Measurements from ENCODE around the gene PRKD1.

DNA sequence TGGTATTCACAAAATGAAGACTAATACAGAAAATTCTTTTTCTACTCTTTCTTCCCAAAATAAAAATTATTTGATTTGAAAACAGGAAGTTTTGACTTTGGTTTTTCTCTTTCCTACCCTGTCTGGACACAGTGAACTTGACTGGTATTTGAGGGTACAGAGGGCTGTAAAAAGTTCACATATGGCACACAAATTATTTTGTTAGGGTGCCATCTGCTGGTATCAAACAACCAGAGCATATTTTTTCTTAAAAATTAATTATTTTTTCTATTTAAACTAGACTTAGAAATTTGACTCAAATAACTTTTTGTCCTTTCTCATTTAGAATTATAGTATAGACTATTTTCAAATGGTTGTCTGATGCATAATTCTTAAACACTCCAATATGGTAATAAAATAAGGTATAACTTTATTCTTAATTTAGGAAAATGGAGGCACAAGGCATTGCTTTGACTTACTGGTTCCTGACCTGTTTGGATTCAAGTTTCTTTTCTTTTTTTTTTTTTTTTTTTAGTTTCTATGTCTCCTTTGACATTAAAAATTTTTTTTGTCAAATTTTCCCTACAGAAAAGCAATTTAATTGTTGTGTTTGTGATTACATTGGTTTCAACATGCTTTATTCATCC is 390.6 kb downstream of the PRKD1 start:
- TF ChIP-seq RAD21 (CRISPR knock-in tag; IDR thresholded peaks at IDR 0.05) (no peak), MXD4 (CRISPR knock-in tag; IDR thresholded peaks at IDR 0.05) (no peak), ZSCAN30 (CRISPR knock-in tag; IDR thresholded peaks at IDR 0.05) (no peak), POLR2A (IDR thresholded peaks at IDR 0.05; ENCODE audit: insufficient read depth in 1 of 2, low read depth in 2 of 2, low read length in 2 of 2) (no peak), REST (IDR thresholded peaks at IDR 0.05; ENCODE audit: borderline replicate concordance in 1 of 2, low read depth in 1 of 2, low read length in 2 of 2) (no peak), ZNF441 (CRISPR knock-in tag; IDR thresholded peaks at IDR 0.05; ENCODE audit: borderline replicate concordance) (no peak), HMGXB3 (CRISPR knock-in tag; IDR thresholded peaks at IDR 0.05; ENCODE audit: borderline replicate concordance) (no peak)

Data from HepG2 (cell line).